Liver (tissue), 9 donors: ENCODE results near the gene KHSRP. TPM values are rescaled to one million over a fixed set of nuclear protein-coding genes. Genes with fewer than 3 reads are reported as not detected.

Experiments used
- DNase-seq: peaks from one replicate; pipeline ENCODE4 v3.0.0-alpha.2; 2017; ENCODE audit warnings: low spot score
- H3K27ac ChIP-seq, 2 donors: one replicate each; pipeline ENCODE4 v1.7.0; 2013; ENCODE audit warnings: inconsistent platforms in 2 of 2, low read length in 2 of 2, control low read depth in 1 of 2, low read depth in 1 of 2, mild to moderate bottlenecking in 1 of 2
- H3K27me3 ChIP-seq, 4 donors: one replicate each; pipeline versions ENCODE4 v1.6.1 to v1.7.0; 2013; ENCODE audit warnings: low read length in 3 of 4, inconsistent platforms in 1 of 4, mild to moderate bottlenecking in 1 of 4, moderate library complexity in 1 of 4; ENCODE audit not compliant: control insufficient read depth in 4 of 4, insufficient read depth in 4 of 4
- H3K36me3 ChIP-seq, 4 donors: one replicate each; pipeline versions ENCODE4 v1.6.1 to v1.7.0; 2013; ENCODE audit warnings: low read length in 3 of 4, mild to moderate bottlenecking in 3 of 4, low read depth in 1 of 4, moderate library complexity in 1 of 4; ENCODE audit not compliant: control insufficient read depth in 4 of 4, insufficient read depth in 3 of 4
- H3K4me1 ChIP-seq, 4 donors: one replicate each; pipeline versions ENCODE4 v1.6.1 to v1.7.0; 2013; ENCODE audit warnings: low read length in 3 of 4, mild to moderate bottlenecking in 3 of 4, moderate library complexity in 1 of 4; ENCODE audit not compliant: control insufficient read depth in 4 of 4, insufficient read depth in 4 of 4
- H3K4me3 ChIP-seq, 3 donors: one replicate each; pipeline versions ENCODE4 v1.6.1 to v1.7.0; 2013; ENCODE audit warnings: low read length in 3 of 3, control low read depth in 1 of 3, low read depth in 1 of 3, mild to moderate bottlenecking in 1 of 3
- H3K9ac ChIP-seq, 2 donors: one replicate each; pipeline ENCODE4 v1.7.0; 2013; ENCODE audit warnings: low read length in 2 of 2, mild to moderate bottlenecking in 2 of 2, moderate library complexity in 2 of 2, control low read depth in 1 of 2, low read depth in 1 of 2
- H3K9me3 ChIP-seq, 4 donors: one replicate each; pipeline versions ENCODE4 v1.6.1 to v1.7.0; 2013; ENCODE audit warnings: low read length in 3 of 4; ENCODE audit not compliant: control insufficient read depth in 4 of 4
- ATF3 ChIP-seq: IDR thresholded peaks from 2 replicates; pipeline ENCODE4 v1.6.1; 2016; ENCODE audit warnings: antibody characterized with exemption
- EGR1 ChIP-seq, 2 donors: IDR thresholded peaks; 2 replicates each; pipeline ENCODE4 v1.6.1; 2016 to 2018; ENCODE audit warnings: antibody characterized with exemption in 2 of 2, low read depth in 2 of 2
- FOXA1 ChIP-seq: IDR thresholded peaks from 2 replicates; pipeline ENCODE4 v1.6.1; 2016; ENCODE audit warnings: antibody characterized with exemption
- FOXA2 ChIP-seq: IDR thresholded peaks from 2 replicates; pipeline ENCODE4 v1.6.1; 2016; ENCODE audit warnings: antibody characterized with exemption
- GABPA ChIP-seq, 2 donors: IDR thresholded peaks in 1 of 2; conservative IDR thresholded peaks in 1 of 2; 2 replicates each; pipeline ENCODE4 v1.6.1; 2016; ENCODE audit warnings: antibody characterized with exemption in 2 of 2, mild to moderate bottlenecking in 1 of 2, moderate library complexity in 1 of 2
- HNF4A ChIP-seq, 2 donors: conservative IDR thresholded peaks; 2 replicates each; pipeline ENCODE4 v1.6.1; 2016; ENCODE audit warnings: antibody characterized with exemption in 2 of 2, mild to moderate bottlenecking in 2 of 2
- HNF4G ChIP-seq: IDR thresholded peaks from 2 replicates; pipeline ENCODE4 v1.6.1; 2016; ENCODE audit warnings: antibody characterized with exemption
- JUND ChIP-seq, 2 donors: IDR thresholded peaks; 2 replicates each; pipeline ENCODE4 v1.6.1; 2016; ENCODE audit warnings: antibody characterized with exemption in 2 of 2
- MAX ChIP-seq: IDR thresholded peaks from 2 replicates; pipeline ENCODE4 v1.6.1; 2016; ENCODE audit warnings: antibody characterized with exemption
- NR2F2 ChIP-seq: IDR thresholded peaks from 2 replicates; pipeline ENCODE4 v1.6.1; 2016; ENCODE audit warnings: antibody characterized with exemption
- RAD21 ChIP-seq, 2 donors: IDR thresholded peaks; 2 replicates each; pipeline ENCODE4 v1.6.1; 2016; ENCODE audit warnings: antibody characterized with exemption in 2 of 2, mild to moderate bottlenecking in 2 of 2
- REST ChIP-seq: IDR thresholded peaks from 2 replicates; pipeline ENCODE4 v1.6.1; 2016; ENCODE audit warnings: antibody characterized with exemption, mild to moderate bottlenecking
- RXRA ChIP-seq, 2 donors: IDR thresholded peaks; 2 replicates each; pipeline ENCODE4 v1.6.1; 2017 to 2018; ENCODE audit warnings: antibody characterized with exemption in 2 of 2, mild to moderate bottlenecking in 1 of 2
- SP1 ChIP-seq: IDR thresholded peaks from 2 replicates; pipeline ENCODE4 v1.6.1; 2018; ENCODE audit warnings: antibody characterized with exemption, mild to moderate bottlenecking
- TAF1 ChIP-seq: conservative IDR thresholded peaks from 2 replicates; pipeline ENCODE4 v1.6.1; 2016; ENCODE audit warnings: antibody characterized with exemption, mild to moderate bottlenecking
- YY1 ChIP-seq: IDR thresholded peaks from 2 replicates; pipeline ENCODE4 v1.6.1; 2016; ENCODE audit warnings: antibody characterized with exemption, mild to moderate bottlenecking
- ZBTB33 ChIP-seq: IDR thresholded peaks from 2 replicates; pipeline ENCODE4 v1.6.1; 2016; ENCODE audit warnings: antibody characterized with exemption
- WGBS: extraction: QIAGEN DNeasy Blood & Tissue Kit; methylation state at CpG from one replicate; pipeline ENCODE4 v1.1.7; 2013; 5-methylcytosine and 5-hydroxymethylcytosine counted together
- polyA plus RNA-seq, 2 donors: library from polyadenylated mRNA; stranded (reverse) in 1 of 2; unstranded in 1 of 2; fragments of 200-250 nt in 1 of 2; fragments of >200 nt in 1 of 2; fragmentation: Nextera tagmentation in 1 of 2; extraction: Ambion mirVana in 1 of 2; gene quantifications; one replicate each; pipeline versions ENCODE4 v1.2.1 to v1.2.3, GENCODE V29; 2013 to 2015
- total RNA-seq, 2 donors: library from RNA; depleted of rRNA; stranded (reverse); fragments of >200 nt; gene quantifications; one replicate each; pipeline ENCODE4 v1.2.3, GENCODE V29; 2014
- donor health status: healthy.
- donor health status: healthy.
- donor health status: healthy.
- donor health status: healthy.
- donor health status: healthy.

KHSRP gene
- total and polyA plus RNA-seq, 4 donors = 8.0 to 132 (median 66.1) TPM

- Histone ChIP-seq H3K4me1 (peaks cover 0 to 15% (median 10%) of the 10 kb centered on the region in 4 donors), H3K9me3 (no peaks in the 10 kb centered on the region), H3K4me3 (peak overlapping the region; percentile 12 to 83 (median 68)), H3K27me3 (no peaks in the 10 kb centered on the region), H3K9ac (peak overlapping the region in 1 of 2 donors; percentile 17), H3K27ac (peak overlapping the region in 1 of 2 donors; percentile 88), H3K36me3 (peaks cover 3 to 9% (median 5%) of the 10 kb centered on the region in 4 donors)
- TF ChIP-seq GABPA (IDR thresholded peaks at IDR 0.05 in 1 of 2, conservative IDR thresholded peaks at IDR 0.05 in 1 of 2) = no peak
- TF ChIP-seq FOXA1 = no peak
- TF ChIP-seq RAD21 (IDR thresholded peaks at IDR 0.05) = no peak
- no peak for TF ChIP-seq HNF4A (conservative IDR thresholded peaks at IDR 0.05)
- no peak for TF ChIP-seq HNF4G
- no peak for TF ChIP-seq EGR1 (IDR thresholded peaks at IDR 0.05; ENCODE audit: low read depth in 2 of 2)
- no peak for TF ChIP-seq REST
- TF ChIP-seq YY1 = no peak
- no peak for TF ChIP-seq ZBTB33
- TF ChIP-seq TAF1 = no peak
- WGBS = 45% methylated on average over 9 of the region's 9 CpGs
- DNase-seq = no peak
These were observed 40.4 kb upstream of the KHSRP start for GRCh38 chr19:6465006-6465405.

- peaks cover 3 to 19% (median 13%) of the 10 kb centered on the region in 4 donors for H3K4me1 ChIP-seq
- H3K4me3 ChIP-seq = peak within 1 kb of the TSS; percentile 68 to 83 (median 75)
- peak; percentile 36 to 61 for TF ChIP-seq HNF4A (conservative IDR thresholded peaks at IDR 0.05)
- peak; percentile 25 for TF ChIP-seq REST
- TF ChIP-seq RXRA (IDR thresholded peaks at IDR 0.05) = peak in 1 of 2 donors; percentile 37
- no peak for TF ChIP-seq FOXA2
- no peak for TF ChIP-seq JUND (IDR thresholded peaks at IDR 0.05)
- peak; percentile 39 for TF ChIP-seq SP1
- TF ChIP-seq YY1 = peak; percentile 48
- no peak for TF ChIP-seq HNF4G
- TF ChIP-seq RAD21 (IDR thresholded peaks at IDR 0.05) = no peak
- TF ChIP-seq TAF1 = no peak
- TF ChIP-seq EGR1 (IDR thresholded peaks at IDR 0.05; ENCODE audit: low read depth in 2 of 2) = no peak
- no peak for TF ChIP-seq ZBTB33
- no peak for TF ChIP-seq MAX
- TF ChIP-seq NR2F2 = no peak
- peak in 1 of 2 donors; percentile 77 for TF ChIP-seq GABPA (IDR thresholded peaks at IDR 0.05 in 1 of 2, conservative IDR thresholded peaks at IDR 0.05 in 1 of 2)
- TF ChIP-seq ATF3 = no peak
- no peaks in the 10 kb centered on the region for H3K27me3 ChIP-seq
- H3K9ac ChIP-seq = peak within 1 kb of the TSS; percentile 17 to 34
- 5% methylated on average over 65 of the region's 65 CpGs for WGBS
- H3K27ac ChIP-seq = peak within 1 kb of the TSS; percentile 83 to 88
- DNase-seq = peak; percentile 72
- peaks cover 3 to 9% (median 5%) of the 10 kb centered on the region in 4 donors for H3K36me3 ChIP-seq
- H3K9me3 ChIP-seq = no peaks in the 10 kb centered on the region
These were observed 39.7 kb upstream of the KHSRP start, which contains the start of gene CRB3 for GRCh38 chr19:6464070-6464873. TSS of gene CRB3 (plus strand) at chr19:6464271. CDS start at chr19:6464702, 431 bp downstream.
